Activated CD8-positive, alpha-beta memory T cell treated with anti-CD3 and anti-CD28 coated beads, Interleukin-2, amount 50 U/mL, for 1 hour (primary cell): ENCODE results near the gene IRF5.

Source experiments
- DNase-seq: peaks from one replicate; pipeline ENCODE4 v3.0.0-alpha.2; 2020; ENCODE audit errors: extremely low read depth

Gene IRF5

GRCh38 chr7:128920913-128921582, 16.7 kb upstream of the IRF5 start:
- no peak for DNase-seq

GRCh38 chr7:128921866-128922440, 15.8 kb upstream of the IRF5 start:
- no peak for DNase-seq

- DNase-seq, result no peak
Measured at GRCh38 chr7:128922496-128923410, 15.0 kb upstream of the IRF5 start.

- DNase-seq, result no peak
Measured at GRCh38 chr7:128923411-128923800, 14.3 kb upstream of the IRF5 start.

- no peak for DNase-seq
Measured at GRCh38 chr7:128924707-128925588, 12.8 kb upstream of the IRF5 start.

GRCh38 chr7:128928159-128928813, 9.4 kb upstream of the IRF5 start:
- DNase-seq, result no peak

GRCh38 chr7:128928882-128929788, 8.6 kb upstream of the IRF5 start:
- DNase-seq, result no peak

- DNase-seq, result no peak
Measured at GRCh38 chr7:128931190-128931798, 6.4 kb upstream of the IRF5 start.

GRCh38 chr7:128931965-128932861, 5.5 kb upstream of the IRF5 start:
- no peak for DNase-seq

GRCh38 chr7:128932862-128933179, 4.9 kb upstream of the IRF5 start:
- DNase-seq, result no peak

- DNase-seq, result no peak
Measured at GRCh38 chr7:128933180-128933891, 4.4 kb upstream of the IRF5 start.

GRCh38 chr7:128934361-128935341, 3.1 kb upstream of the IRF5 start:
- no peak for DNase-seq

GRCh38 chr7:128935342-128935730, 2.4 kb upstream of the IRF5 start:
- no peak for DNase-seq

GRCh38 chr7:128936798-128937197, 929 bp upstream of the IRF5 start:
- no peak for DNase-seq

GRCh38 chr7:128937271-128937646, 468 bp upstream of the IRF5 start:
- no peak for DNase-seq

- DNase-seq, result no peak
Measured at GRCh38 chr7:128938544-128939074, 882 bp downstream of the IRF5 start.
